GM19025 (cell line): ENCODE data around the gene RPS4Y1.
A peak's percentile ranks its signal among the peaks of the same experiment; 100 is the strongest.
"Not testable (repeated sequence)": the region's sequence is repeated elsewhere in the genome, so short reads cannot be mapped to it uniquely, and the experiment has no call there.

ENCODE experiments used
- ATAC-seq: cut with Tn5 transposase; IDR thresholded peaks from one replicate; pipeline ENCODE4 v1.9.1; 2021; ENCODE audit warnings: mild to moderate bottlenecking, low read depth, moderate library complexity; ENCODE audit not compliant: unreplicated experiment

Gene RPS4Y1

GRCh38 chrY:2841471-2841893, at the start of gene RPS4Y1:
TSS of gene RPS4Y1 (plus strand) at chrY:2841602. CDS start at chrY:2841625, 23 bp downstream.
- ATAC-seq, result peak; percentile 77

DNA sequence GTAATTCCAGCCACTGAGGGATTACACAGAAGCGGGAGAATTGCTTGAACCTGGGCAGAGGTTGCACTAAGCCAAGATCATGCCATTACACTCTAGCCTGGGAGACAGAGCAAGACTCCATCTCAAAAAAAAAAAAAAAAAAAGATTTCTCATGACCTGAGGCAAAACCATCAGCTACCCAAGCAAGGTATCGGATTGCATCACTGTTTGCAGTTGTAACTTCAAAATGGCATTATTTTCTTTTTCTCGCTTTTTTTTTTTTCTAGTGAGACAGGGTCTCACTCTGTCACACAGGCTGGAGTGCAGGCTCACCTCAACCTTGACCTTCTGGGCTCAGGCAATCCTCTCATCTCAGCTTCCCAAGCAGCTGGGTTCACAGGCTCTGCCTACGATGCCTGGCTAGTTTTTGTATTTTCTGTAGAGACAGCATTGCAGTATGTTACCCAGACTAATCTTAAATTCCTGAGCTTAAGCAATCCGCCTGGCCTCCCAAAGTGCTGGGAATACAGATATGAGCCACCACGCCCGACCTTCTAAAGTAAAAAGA, 44.4 kb upstream of the RPS4Y1 start:
- no peak for ATAC-seq

DNA sequence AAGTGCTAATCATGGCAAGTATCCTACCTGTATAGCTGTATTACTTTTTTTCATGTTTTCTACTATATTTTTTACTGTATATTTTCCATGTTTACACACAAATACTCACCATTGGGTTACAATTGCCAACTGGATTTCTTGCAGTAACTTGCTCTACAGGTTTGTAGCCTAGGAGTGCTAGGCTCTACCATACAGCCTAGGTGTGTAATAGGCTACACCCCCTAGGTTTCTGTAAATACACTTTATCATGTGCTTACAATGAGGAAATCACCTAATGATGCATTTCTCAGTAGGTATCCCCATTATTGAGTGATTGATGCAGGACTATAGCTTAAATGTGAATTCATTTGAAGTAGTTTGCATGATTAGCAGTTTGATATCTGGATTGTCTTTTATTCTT, 43.4 kb upstream of the RPS4Y1 start:
- ATAC-seq, result no peak

DNA sequence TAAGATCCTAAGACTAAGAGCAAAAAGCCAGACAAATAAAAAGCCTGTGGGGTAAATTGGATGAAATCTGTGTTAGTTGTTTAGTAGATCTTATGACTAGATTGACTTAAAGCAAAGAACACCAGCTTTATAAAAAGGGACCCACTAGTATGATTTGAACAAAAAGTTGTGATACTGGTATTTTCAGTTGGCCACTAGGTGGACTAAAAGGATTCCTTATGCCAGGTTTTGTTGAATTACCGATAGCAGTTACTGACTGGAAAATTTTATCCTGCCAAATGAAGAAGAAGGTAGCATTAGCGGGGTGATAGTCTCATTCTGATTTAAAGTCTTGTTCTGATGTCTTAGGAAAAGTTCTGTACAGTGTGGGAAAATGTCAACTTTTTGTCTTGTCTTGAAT, 41.2 kb upstream of the RPS4Y1 start:
- ATAC-seq, result no peak

- ATAC-seq, result not testable (repeated sequence)
Measured at GRCh38 chrY:2817146-2817896, 24.1 kb upstream of the RPS4Y1 start.

DNA sequence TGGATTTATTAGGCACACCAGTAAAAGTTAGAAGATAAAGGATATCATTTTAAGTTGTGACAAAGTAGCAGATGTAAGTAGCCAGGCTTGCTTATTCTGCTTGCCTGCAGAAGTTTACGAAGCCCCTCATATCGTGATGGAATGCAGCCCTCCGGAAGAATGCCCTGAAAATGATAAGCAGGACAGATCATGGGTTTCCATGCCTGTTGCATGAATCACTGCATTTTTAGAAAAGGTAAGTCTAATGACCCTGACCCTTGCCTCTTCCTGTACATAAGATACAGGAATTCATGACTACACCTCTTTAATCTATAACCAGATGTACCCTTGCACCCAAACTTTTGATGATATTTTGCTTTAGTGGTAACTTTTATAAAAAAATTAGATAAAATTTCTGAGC, 16.9 kb upstream of the RPS4Y1 start:
- no peak for ATAC-seq

GRCh38 chrY:2828497-2828896, 12.9 kb upstream of the RPS4Y1 start:
- no peak for ATAC-seq

DNA sequence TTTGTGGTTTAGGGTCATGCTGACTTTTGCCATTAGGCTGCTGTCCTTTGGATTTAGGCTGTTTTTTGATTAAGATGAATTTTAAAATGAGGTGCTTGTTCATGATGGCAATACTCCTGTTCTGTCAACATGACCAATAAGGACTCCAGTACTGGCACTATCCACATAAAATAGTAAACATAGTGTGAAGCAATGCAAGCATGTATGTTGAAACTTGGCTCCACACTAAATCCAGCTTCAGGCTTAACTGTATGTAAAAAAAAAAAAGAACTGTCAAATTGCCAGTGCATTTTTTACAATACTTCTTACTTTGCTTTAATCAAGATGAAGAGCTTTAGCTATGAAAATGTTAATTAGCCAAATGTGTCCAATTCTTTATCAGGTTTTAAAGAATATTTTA, 6.2 kb upstream of the RPS4Y1 start:
- ATAC-seq, result no peak

DNA sequence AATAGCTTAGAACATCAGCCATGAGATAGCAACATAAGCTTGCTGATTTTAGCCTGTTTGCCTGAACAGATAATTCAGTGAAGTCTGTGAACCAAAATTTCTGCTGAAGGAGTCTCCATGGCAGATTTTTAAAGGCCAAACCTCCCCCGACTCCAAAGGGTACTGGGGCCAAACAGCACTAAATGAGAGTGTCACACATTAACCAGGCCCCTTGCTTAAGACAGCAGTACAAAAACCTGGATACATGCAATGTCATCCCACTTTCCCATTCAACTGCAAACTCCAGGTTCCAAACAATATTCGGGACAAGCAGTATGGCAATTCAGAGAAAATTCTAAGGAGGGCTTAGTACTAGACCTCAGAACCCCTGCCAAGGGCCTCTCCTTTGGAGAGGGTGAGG, 4.3 kb upstream of the RPS4Y1 start:
- ATAC-seq, result no peak

GRCh38 chrY:2837932-2838331, 3.5 kb upstream of the RPS4Y1 start:
- ATAC-seq, result no peak

GRCh38 chrY:2846791-2847190, 5.4 kb downstream of the RPS4Y1 start:
- ATAC-seq, result no peak

- ATAC-seq, result no peak
Measured at GRCh38 chrY:2848384-2848783, 7.0 kb downstream of the RPS4Y1 start.

GRCh38 chrY:2849368-2849767, 8.0 kb downstream of the RPS4Y1 start:
- ATAC-seq, result no peak

- ATAC-seq, result no peak
Measured at GRCh38 chrY:2854145-2854774, 12.9 kb downstream of the RPS4Y1 start.

- ATAC-seq, result no peak
Measured at GRCh38 chrY:2857068-2857467, 15.7 kb downstream of the RPS4Y1 start.

DNA sequence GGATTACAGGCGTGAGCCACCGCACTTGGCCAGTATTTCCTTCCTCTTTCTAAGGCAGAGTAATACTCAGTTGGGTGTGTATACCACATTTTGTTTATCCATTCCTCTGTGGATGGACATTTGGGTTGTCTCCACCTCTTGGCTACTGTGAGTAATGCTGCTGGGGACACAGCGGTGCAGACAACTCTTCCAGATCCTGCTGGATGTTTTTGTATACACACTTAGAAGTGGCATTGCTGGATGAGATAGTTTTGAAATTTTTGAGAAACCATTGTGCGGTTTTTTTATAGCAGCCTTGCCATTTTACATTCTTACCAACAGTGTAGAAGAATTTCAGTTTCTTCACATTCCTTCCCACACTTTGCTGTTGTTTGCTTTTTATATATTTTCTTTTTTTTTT, 16.3 kb downstream of the RPS4Y1 start:
- no peak for ATAC-seq

DNA sequence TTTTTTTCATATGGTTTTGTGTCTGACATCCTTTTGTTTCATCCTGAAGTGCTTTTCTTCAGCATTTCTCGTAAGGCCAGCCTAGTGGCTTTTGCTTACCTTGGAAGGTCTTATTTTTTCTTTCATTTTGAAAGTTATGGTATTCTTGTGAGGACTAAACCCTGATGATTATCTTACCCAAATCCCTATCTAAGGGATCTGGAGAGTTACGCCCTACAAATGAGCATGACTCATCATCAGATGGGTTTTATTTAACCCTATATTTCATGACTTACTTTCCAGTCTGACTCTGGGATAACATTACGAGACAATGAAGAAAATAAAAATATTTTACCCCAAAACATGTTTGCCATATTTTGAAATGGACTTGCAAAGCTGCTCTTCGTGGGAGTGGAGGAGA, 18.4 kb downstream of the RPS4Y1 start:
- no peak for ATAC-seq

DNA sequence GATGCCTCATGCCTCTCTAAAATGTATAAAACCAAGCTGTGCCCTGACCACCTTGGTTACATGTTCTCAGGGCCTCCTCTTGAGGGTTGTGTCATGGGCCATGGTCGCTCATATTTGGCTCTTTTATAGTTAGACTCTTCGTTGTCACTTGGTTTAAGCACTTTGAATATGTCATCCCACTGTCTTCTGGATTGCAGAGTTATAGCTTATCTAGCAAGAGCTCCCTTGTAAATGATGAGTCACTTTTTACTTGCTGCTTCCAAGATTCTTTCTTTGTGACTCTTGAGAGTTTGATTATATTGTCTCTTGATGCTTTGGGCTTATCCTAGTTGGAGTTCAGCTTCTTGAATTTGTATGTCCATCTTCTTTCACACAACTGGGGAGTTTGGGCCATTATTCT, 19.1 kb downstream of the RPS4Y1 start:
- ATAC-seq, result no peak

GRCh38 chrY:2866581-2866980, 25.2 kb downstream of the RPS4Y1 start:
- no peak for ATAC-seq

- no peak for ATAC-seq
Measured at GRCh38 chrY:2867469-2867868, 26.1 kb downstream of the RPS4Y1 start.

DNA sequence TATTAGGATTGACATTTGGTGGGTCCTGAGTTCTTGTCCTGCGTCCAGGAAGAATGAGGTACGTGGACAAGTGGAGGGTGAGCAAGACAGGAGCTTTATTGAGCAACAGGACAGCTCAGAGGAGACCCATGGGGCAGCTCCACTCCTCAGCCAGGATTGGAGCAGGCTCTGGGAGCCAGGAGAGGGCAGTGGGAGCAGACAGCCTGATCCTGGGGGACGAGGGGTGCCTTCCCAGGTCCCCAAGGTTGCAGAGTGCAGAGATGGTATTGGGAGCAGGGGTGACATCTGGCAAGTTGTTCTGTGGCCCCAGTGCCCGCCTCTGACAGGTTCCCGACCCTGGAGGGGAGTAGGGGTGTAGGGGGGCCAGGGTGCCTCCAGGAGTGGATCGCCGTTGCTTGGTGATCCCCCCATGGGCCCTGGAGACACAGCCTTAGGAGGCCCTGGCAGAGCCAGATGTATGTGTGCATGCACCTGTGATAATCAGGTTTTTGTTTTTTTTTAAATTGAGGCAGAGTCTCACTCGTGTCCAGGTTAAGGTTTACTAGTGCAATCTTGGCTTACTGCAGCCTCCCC, 26.7 kb downstream of the RPS4Y1 start:
- ATAC-seq, result no peak

DNA sequence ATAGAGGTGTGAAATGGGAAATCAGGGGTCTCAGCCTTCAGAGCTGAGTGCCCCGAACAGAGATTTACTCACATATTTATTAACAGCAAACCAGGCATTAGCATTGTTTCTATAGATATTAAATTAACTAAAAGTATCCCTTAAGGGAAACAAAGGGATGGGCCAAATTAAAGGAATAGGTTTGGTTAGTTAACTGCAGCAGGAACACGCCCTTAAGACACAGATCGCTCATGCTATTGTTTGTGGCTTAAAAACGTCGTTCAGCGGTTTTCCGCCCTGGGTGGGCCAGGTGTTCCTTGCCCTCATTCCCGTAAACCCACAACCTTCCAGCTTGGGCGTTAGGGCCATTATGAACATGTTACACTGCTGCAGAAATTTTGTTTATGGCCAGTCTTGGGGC, 30.8 kb downstream of the RPS4Y1 start:
- not testable (repeated sequence) for ATAC-seq
